Measurements from ENCODE around the gene ZDHHC14.

DNA sequence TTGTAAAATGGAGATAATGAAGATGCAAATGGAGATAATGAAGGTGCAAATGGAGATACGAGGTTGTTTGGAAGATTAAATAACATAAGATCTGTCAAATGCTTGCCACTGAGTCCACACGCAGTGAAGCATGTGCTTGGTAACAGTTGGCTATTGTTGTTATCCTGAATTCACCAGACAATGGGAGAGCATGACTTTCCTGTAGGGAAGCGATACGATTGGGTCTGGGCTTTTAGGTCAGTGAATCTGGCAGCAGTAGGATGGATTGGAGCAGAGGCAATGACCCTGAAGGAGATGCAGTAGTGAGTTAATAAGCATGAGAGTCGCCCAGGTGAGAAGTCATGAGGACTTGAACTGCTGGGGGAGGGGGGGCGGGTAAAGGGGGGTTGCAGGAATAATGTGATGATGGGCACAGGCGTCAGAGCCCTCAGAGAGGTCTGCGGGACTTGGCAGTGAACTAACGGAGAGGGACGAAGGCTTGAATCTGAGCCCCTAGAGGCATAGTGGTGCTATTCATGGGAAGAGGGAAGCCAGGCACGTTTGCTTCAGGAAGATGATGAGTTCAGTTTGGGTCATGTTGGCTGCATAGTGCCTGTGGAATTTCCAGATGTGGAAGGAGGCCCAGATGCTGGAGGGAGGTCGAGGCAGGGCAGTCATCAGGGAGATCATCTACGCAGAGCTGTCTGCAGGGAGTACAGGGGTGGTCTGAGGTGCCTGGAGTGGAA lies 55.4 kb downstream of the ZDHHC14 start:
- no peak for TF ChIP-seq POLR2A (IDR thresholded peaks at IDR 0.05; ENCODE audit: low read length)
- TF ChIP-seq GATA1 (IDR thresholded peaks at IDR 0.05; ENCODE audit: low read depth, low read length), result no peak
